K562 (cell line): Measurements from ENCODE around the gene TMEM59. TPM values are rescaled to one million over a fixed set of nuclear protein-coding genes. Genes with fewer than 3 reads are reported as not detected.

Source experiments
- ATAC-seq: fragments of 200-7000 bp; cut with Tn5 transposase; 3 replicates; pipeline ENCODE4 v1.9.1; 2020; ENCODE audit warnings: moderate library complexity
- BruUV-seq: library from RNA; stranded (reverse); fragments of 400-500 nt; replicated peaks from 2 replicates; lab custom pipeline; 2021; lab: Mats Ljungman, UMichigan
- CTCF ChIA-PET: fragments of 300-600 bp; formaldehyde crosslinking; extraction: SDS; loops from one replicate; lab custom pipeline; 2021; ENCODE audit warnings: low intra/inter-chr PET ratio; lab: Yijun Ruan, JAX
- POLR2A ChIA-PET: fragments of 300-600, 350-650 bp; sonication (Branson Sonifier 250); formaldehyde crosslinking; extraction: SDS; loops from one replicate; lab custom pipeline; 2021; ENCODE audit warnings: antibody characterized with exemption, inconsistent platforms; lab: Yijun Ruan, JAX
- DNase-seq, 4 experiments: peaks; one replicate each; pipeline versions ENCODE4 v3.0.0 to v3.0.0-alpha.2; 2011 to 2018; ENCODE audit warnings: low spot score in 3 of 4, mixed read lengths in 3 of 4; ENCODE audit errors: extremely low read depth in 1 of 4
- FAIRE-seq: peaks from 2 replicates; lab custom pipeline; 2011; peaks lifted over from hg19 to GRCh38; lab: Jason Lieb, UNC
- H2AFZ ChIP-seq: 2 replicates; pipeline ENCODE4 v1.6.0; 2011; ENCODE audit warnings: low read depth, low read length, control low read depth, inconsistent platforms
- H3K27ac ChIP-seq: fragments of 200-600 bp; 3 replicates; pipeline ENCODE4 v1.8.0; 2011; ENCODE audit warnings: low read depth, mild to moderate bottlenecking, control low read depth, inconsistent platforms, low read length, moderate library complexity, mixed read lengths; ENCODE audit errors: extremely low read depth
- H3K27me3 ChIP-seq, 2 experiments: fragments of 300-600 bp in 1 of 2; 2 replicates in 1 of 2; 3 replicates in 1 of 2; pipeline versions ENCODE4 v1.6.0 to v1.8.0; 2011; ENCODE audit warnings: inconsistent platforms in 2 of 2, low read length in 2 of 2, mild to moderate bottlenecking in 1 of 2, mixed read lengths in 1 of 2, moderate library complexity in 1 of 2; ENCODE audit not compliant: control insufficient read depth in 2 of 2, insufficient read depth in 2 of 2
- H3K36me3 ChIP-seq: fragments of 300-600 bp; 3 replicates; pipeline ENCODE4 v1.8.0; 2011; ENCODE audit warnings: mild to moderate bottlenecking, low read length, inconsistent platforms; ENCODE audit not compliant: control insufficient read depth, insufficient read depth
- H3K4me1 ChIP-seq, 2 experiments: fragments of 200-600 bp in 1 of 2; replicated peaks in 1 of 2; 2 replicates in 1 of 2; 3 replicates in 1 of 2; pipeline versions ENCODE4 v1.5.1 to v1.8.0; 2011; ENCODE audit warnings: inconsistent platforms in 2 of 2, low read length in 2 of 2, mild to moderate bottlenecking in 1 of 2, mixed read lengths in 1 of 2, moderate library complexity in 1 of 2; ENCODE audit not compliant: control insufficient read depth in 2 of 2, insufficient read depth in 2 of 2
- H3K4me2 ChIP-seq: 2 replicates; pipeline ENCODE4 v1.6.1; 2011; ENCODE audit warnings: low read length, control low read depth, inconsistent platforms, mixed read lengths; ENCODE audit not compliant: insufficient read depth
- H3K4me3 ChIP-seq: fragments of 200-600 bp; sonication (generic), shearing (Covaris generic); 2 replicates; pipeline ENCODE4 v1.5.1; 2016; ENCODE audit warnings: control low read depth, inconsistent platforms
- H3K79me2 ChIP-seq: fragments of 200-600 bp; 3 replicates; pipeline ENCODE4 v1.8.0; 2011; ENCODE audit warnings: low read length, inconsistent platforms; ENCODE audit not compliant: control insufficient read depth, insufficient read depth
- H3K9ac ChIP-seq, 2 experiments: 2 replicates each; pipeline versions ENCODE4 v1.6.0 to v1.6.1; 2011; ENCODE audit warnings: low read depth in 2 of 2, low read length in 2 of 2, control low read depth in 1 of 2, inconsistent platforms in 1 of 2, mild to moderate bottlenecking in 1 of 2, mixed read lengths in 1 of 2; ENCODE audit not compliant: insufficient read depth in 1 of 2
- H3K9me1 ChIP-seq: one replicate; pipeline ENCODE4 v1.6.0; 2011; ENCODE audit warnings: inconsistent platforms, mild to moderate bottlenecking, low read length, moderate library complexity; ENCODE audit not compliant: control insufficient read depth, insufficient read depth
- H3K9me3 ChIP-seq: replicated peaks from 2 replicates; pipeline ENCODE4 v1.5.1; 2011; ENCODE audit warnings: low read depth, low read length, inconsistent platforms; ENCODE audit not compliant: control insufficient read depth, insufficient read depth
- H4K20me1 ChIP-seq: replicated peaks from 2 replicates; pipeline ENCODE4 v1.6.1; 2011; ENCODE audit warnings: low read length, inconsistent platforms, mixed read lengths; ENCODE audit not compliant: control insufficient read depth, insufficient read depth
- ARNT ChIP-seq, 2 experiments: fragments of 450-650 bp; IDR thresholded peaks; 2 replicates each; pipeline ENCODE4 v1.6.1; 2016; ENCODE audit warnings: mild to moderate bottlenecking in 1 of 2
- ATF3 ChIP-seq, 2 experiments: fragments of 450-650 bp in 1 of 2; sonication (generic) in 1 of 2; formaldehyde crosslinking in 1 of 2; IDR thresholded peaks in 1 of 2; conservative IDR thresholded peaks in 1 of 2; 2 replicates each; pipeline versions ENCODE4 v1.6.1 to v1.8.1; 2016 to 2023; ENCODE audit warnings: mild to moderate bottlenecking in 2 of 2, moderate library complexity in 2 of 2, inconsistent platforms in 1 of 2, missing genetic modification reagents in 1 of 2
- BCOR ChIP-seq: fragments of 450-650 bp; IDR thresholded peaks from 2 replicates; pipeline ENCODE4 v1.6.1; 2016
- CEBPB ChIP-seq: fragments of 450-650 bp; IDR thresholded peaks from 2 replicates; pipeline ENCODE4 v1.6.1; 2016; ENCODE audit warnings: missing genetic modification characterization, missing compliant biosample characterization
- CEBPG ChIP-seq, 3 experiments: fragments of 200-800 bp in 1 of 3; sonication (Bioruptor generic) in 1 of 3; sonication (generic) in 1 of 3; formaldehyde crosslinking in 1 of 3; IDR thresholded peaks in 2 of 3; conservative IDR thresholded peaks in 1 of 3; 2 replicates each; pipeline versions ENCODE4 v1.6.1 to v1.8.0; 2016 to 2022; ENCODE audit warnings: missing compliant biosample characterization in 2 of 3, missing genetic modification characterization in 2 of 3, mild to moderate bottlenecking in 1 of 3, missing genetic modification reagents in 1 of 3
- KDM1A ChIP-seq, 2 experiments: fragments of 450-650 bp; IDR thresholded peaks; 2 replicates each; pipeline ENCODE4 v1.6.1; 2016; ENCODE audit warnings: mild to moderate bottlenecking in 2 of 2
- KLF16 ChIP-seq: IDR thresholded peaks from 2 replicates; pipeline ENCODE4 v1.6.1; 2016; ENCODE audit warnings: antibody characterized with exemption
- MYBL2 ChIP-seq, 2 experiments: fragments of 450-650 bp in 1 of 2; sonication (generic) in 1 of 2; formaldehyde crosslinking in 1 of 2; IDR thresholded peaks; 2 replicates each; pipeline versions ENCODE4 v1.6.1 to v1.8.1; 2017 to 2022; ENCODE audit warnings: borderline replicate concordance in 1 of 2, inconsistent platforms in 1 of 2, low read depth in 1 of 2, mild to moderate bottlenecking in 1 of 2, missing genetic modification reagents in 1 of 2, moderate library complexity in 1 of 2
- NFE2 ChIP-seq: IDR thresholded peaks from 2 replicates; pipeline ENCODE4 v1.6.1; 2014; ENCODE audit warnings: antibody characterized with exemption, low read depth
- NR2C2 ChIP-seq, 2 experiments: fragments of 200-800 bp in 1 of 2; sonication (Bioruptor generic) in 1 of 2; sonication (generic) in 1 of 2; formaldehyde crosslinking in 1 of 2; IDR thresholded peaks; 2 replicates each; pipeline versions ENCODE4 v1.6.1 to v1.8.0; 2016 to 2022; ENCODE audit warnings: mild to moderate bottlenecking in 1 of 2, missing compliant biosample characterization in 1 of 2, missing genetic modification characterization in 1 of 2, missing genetic modification reagents in 1 of 2
- RBM25 ChIP-seq: fragments of 200-400 bp; formaldehyde crosslinking; IDR thresholded peaks from 2 replicates; pipeline ENCODE4 v1.6.1; 2018; ENCODE audit warnings: low read length, low read depth, moderate library complexity; ENCODE audit not compliant: severe bottlenecking
- ZFP36 ChIP-seq: fragments of 150-350 bp; IDR thresholded peaks from 2 replicates; pipeline ENCODE4 v1.6.1; 2018; ENCODE audit warnings: low read length, low read depth; ENCODE audit not compliant: partially characterized antibody
- ZKSCAN1 ChIP-seq: fragments of 150-350 bp; IDR thresholded peaks from 2 replicates; pipeline ENCODE4 v1.6.1; 2016; ENCODE audit warnings: low read depth, low read length
- ZKSCAN3 ChIP-seq: fragments of 250-450 bp; sonication (Bioruptor Pico); IDR thresholded peaks from 2 replicates; pipeline ENCODE4 v1.4.0; 2020
- ZNF584 ChIP-seq: fragments of 200-800 bp; sonication (Bioruptor generic); IDR thresholded peaks from 2 replicates; pipeline ENCODE4 v1.6.1; 2016; ENCODE audit warnings: low read depth, mild to moderate bottlenecking, missing genetic modification characterization, missing compliant biosample characterization
- WGBS: fragments of 100-300 bp; shearing (Covaris generic); methylation state at CpG from one replicate; pipeline ENCODE4 v1.1.6; 2016; ENCODE audit warnings: low coverage, mixed read lengths; ENCODE audit not compliant: insufficient coverage; ENCODE audit errors: missing lambda C conversion rate; 5-methylcytosine and 5-hydroxymethylcytosine counted together
- in situ Hi-C: fragments of 300-500 bp; cut with MboI; formaldehyde crosslinking; loops from 4 replicates; pipeline ENCODE4 v1.15.0; 2018; ENCODE audit warnings: inconsistent platforms, mixed read lengths
- intact Hi-C: fragments of 100-400 bp; cut with micrococcal nuclease; formaldehyde crosslinking; loops from 2 replicates; pipeline ENCODE4 v1.14.2; 2022
- polyA plus RNA-seq, 8 experiments: library from polyadenylated mRNA; depleted of rRNA in 4 of 8; stranded (reverse) in 5 of 8; unstranded in 3 of 8; fragments of >200 nt; fragmentation: Nextera tagmentation in 2 of 8; fragmentation: Illumina TruSeq in 1 of 8; extraction: Ambion mirVana in 2 of 8; extraction: Trizol in 1 of 8; gene quantifications; 2 replicates each; pipeline versions ENCODE4 v1.2.1 to v1.2.3, GENCODE V29; 2011 to 2014; ENCODE audit warnings: inconsistent platforms in 1 of 8, missing spikeins in 1 of 8
- total RNA-seq, 7 experiments: library from RNA; depleted of rRNA in 6 of 7; stranded (reverse); fragments of >200 nt in 6 of 7; fragmentation: Illumina TruSeq in 2 of 7; extraction: Trizol in 2 of 7; gene quantifications; 2 replicates each; pipeline versions ENCODE4 v1.2.1 to v1.2.3, GENCODE V29; 2011 to 2021; ENCODE audit warnings: low replicate concordance in 1 of 7
- TF ChIP-seq, protein P1 (sequence below): sonication (generic); formaldehyde crosslinking; IDR thresholded peaks from 2 replicates; pipeline ENCODE4 v1.5.0; 2020; ENCODE audit warnings: missing genetic modification reagents

Gene TMEM59
- total and polyA plus RNA-seq, 9 of the 15 experiments (the other 6 are each of a cell fraction or from before 2014, with no cell fraction given): 93.1 to 316 (median 151) TPM

DNA sequence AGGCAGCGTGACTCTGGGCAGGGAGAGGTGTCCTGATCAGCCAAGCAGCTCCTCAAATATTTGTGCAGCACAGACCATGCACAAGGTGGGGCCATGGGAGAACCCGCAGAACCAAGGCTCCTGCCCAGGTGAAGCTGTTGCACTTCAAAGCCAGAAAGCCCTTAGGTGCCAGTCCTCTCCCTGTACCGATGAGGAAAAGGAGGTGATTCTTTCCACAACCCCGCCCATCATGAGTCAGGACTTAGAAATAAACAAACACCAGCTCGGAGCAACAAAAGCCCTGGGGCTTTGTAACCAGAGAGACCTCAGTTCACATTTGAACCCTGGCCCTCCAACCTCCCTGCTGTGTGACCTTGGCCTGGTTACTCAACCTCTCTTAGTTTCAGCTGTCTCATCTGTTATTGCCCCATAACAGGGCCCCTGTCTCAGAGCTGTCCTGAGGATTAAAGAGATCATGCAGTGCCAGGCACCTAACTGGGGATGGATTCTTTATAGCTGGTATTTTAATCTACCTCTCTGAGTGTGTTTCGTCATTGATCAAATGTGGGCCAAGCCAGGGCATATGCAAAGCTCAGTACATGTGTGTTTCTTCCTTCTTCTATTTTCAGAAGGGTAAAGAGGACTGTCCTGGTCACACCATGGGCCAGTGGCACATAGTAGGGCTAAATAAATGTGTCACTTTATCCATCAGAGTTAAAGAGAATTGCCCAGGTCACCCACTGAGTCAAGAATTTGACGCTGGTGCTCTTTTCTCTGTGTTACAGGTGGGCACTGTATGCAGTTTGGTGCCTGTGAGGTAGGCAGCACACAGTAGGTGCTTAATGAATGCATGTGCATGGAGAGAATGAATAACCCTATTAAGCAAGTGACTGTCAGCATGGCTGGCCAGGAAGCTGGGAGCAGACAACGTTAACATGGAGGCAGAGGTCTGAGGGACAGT, 36.4 kb downstream of the TMEM59 start:
- TF ChIP-seq NFE2: 0 out of 2 replicates have a peak, but pooled peaks have one; percentile 14
- TF ChIP-seq, protein P1, sequence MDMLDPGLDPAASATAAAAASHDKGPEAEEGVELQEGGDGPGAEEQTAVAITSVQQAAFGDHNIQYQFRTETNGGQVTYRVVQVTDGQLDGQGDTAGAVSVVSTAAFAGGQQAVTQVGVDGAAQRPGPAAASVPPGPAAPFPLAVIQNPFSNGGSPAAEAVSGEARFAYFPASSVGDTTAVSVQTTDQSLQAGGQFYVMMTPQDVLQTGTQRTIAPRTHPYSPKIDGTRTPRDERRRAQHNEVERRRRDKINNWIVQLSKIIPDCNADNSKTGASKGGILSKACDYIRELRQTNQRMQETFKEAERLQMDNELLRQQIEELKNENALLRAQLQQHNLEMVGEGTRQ (CRISPR knock-in tag): no peak
- TF ChIP-seq MYBL2 (IDR thresholded peaks at IDR 0.05; ENCODE audit: low read depth): no peak
- TF ChIP-seq MYBL2 (CRISPR knock-in tag; IDR thresholded peaks at IDR 0.05; ENCODE audit: borderline replicate concordance): no peak
- TF ChIP-seq RBM25: peak; percentile 60
- TF ChIP-seq ZNF584 (CRISPR knock-in tag): no peak
- peak; percentile 34 to 48; a peak in 2 of 4 replicates for TF ChIP-seq KDM1A (IDR thresholded peaks at IDR 0.05)
- TF ChIP-seq ZKSCAN3 (CRISPR knock-in tag): no peak
- no peak for TF ChIP-seq ARNT (IDR thresholded peaks at IDR 0.05)
- TF ChIP-seq ATF3 (IDR thresholded peaks at IDR 0.05): peak; percentile 34; the same call in 1 of the 2 replicates
- no peak for TF ChIP-seq ATF3 (CRISPR knock-in tag; conservative IDR thresholded peaks at IDR 0.05)
- TF ChIP-seq KLF16: no peak
- TF ChIP-seq NR2C2 (CRISPR knock-in tag; IDR thresholded peaks at IDR 0.05): 0 out of 2 replicates have a peak, but pooled peaks have one; percentile 25
- TF ChIP-seq NR2C2 (tag; IDR thresholded peaks at IDR 0.05): no peak
- TF ChIP-seq ZFP36: peak; percentile 78
- TF ChIP-seq ZKSCAN1: peak; percentile 98
- TF ChIP-seq CEBPB: peak; percentile 54; the same call in 1 of the 2 replicates
- TF ChIP-seq CEBPG (CRISPR knock-in tag; IDR thresholded peaks at IDR 0.05): no peak
- 0 out of 4 replicates have a peak, but pooled peaks of 1 of the 2 experiments have one; percentile 38 for TF ChIP-seq CEBPG (tag; conservative IDR thresholded peaks at IDR 0.05 in 1 of 2, IDR thresholded peaks at IDR 0.05 in 1 of 2)
- peak; percentile 72; the same call in 1 of the 2 replicates for TF ChIP-seq BCOR
- TF ChIP-seq, all 486 proteins: peak for 10
- ChIA-PET POLR2A (interaction anchor here (0.6 to 1.4 kb wide), 7 partner anchors 11 to 391 kb away, joined by 3 to 4 read pairs (median 3); partner anchors contain the start of genes CYB5RL and MRPL37), CTCF (no interaction called here)
- 4% methylated on average over 8 of the region's 8 CpGs for WGBS
- intact Hi-C loops (no loop called here), in situ Hi-C loops (no loop called here)
- DNase-seq: peak in 1 of 4 experiments; percentile 24
- H3K36me3 ChIP-seq: no peaks in the 10 kb centered on the region
- H3K4me3 ChIP-seq: no peak overlapping the region
- no peak overlapping the region for H3K27ac ChIP-seq
- H3K9me1 ChIP-seq: no peaks in the 10 kb centered on the region
- H3K79me2 ChIP-seq: no peaks in the 10 kb centered on the region
- BruUV-seq: no TSS peak
- no peak overlapping the region; a peak in 1 of 4 replicates for H3K9ac ChIP-seq
- peak; percentile 24; the same call in 2 of the 3 replicates for ATAC-seq
- no peak overlapping the region for H2AFZ ChIP-seq
- peaks cover 0 to 10% of the 10 kb centered on the region in 2 experiments; a peak in 4 of 5 replicates for H3K4me1 ChIP-seq
- no peaks in the 10 kb centered on the region for H3K9me3 ChIP-seq
- H3K4me2 ChIP-seq: peak overlapping the region; percentile 1; the same call in 1 of the 2 replicates
- FAIRE-seq: no peak
- H3K27me3 ChIP-seq: peaks cover 53 to 73% of the 10 kb centered on the region in 2 experiments
- 0 out of 2 replicates have a peak, but pooled peaks cover 10% of the 10 kb centered on the region for H4K20me1 ChIP-seq
